HCT116 (cell line): Measurements from ENCODE around the gene LRRC32.

ENCODE experiments used
- CTCF ChIP-seq, 3 experiments: fragments of 200-600 bp in 1 of 3; sonication (generic) in 1 of 3; IDR thresholded peaks in 2 of 3; conservative IDR thresholded peaks in 1 of 3; 2 replicates each; pipeline ENCODE4 v1.5.1; 2012 to 2017; ENCODE audit warnings: low read depth in 2 of 3, low read length in 2 of 3, antibody characterized with exemption in 1 of 3, borderline replicate concordance in 1 of 3, control low read depth in 1 of 3, mild to moderate bottlenecking in 1 of 3, mixed read lengths in 1 of 3, mixed run types in 1 of 3, moderate library complexity in 1 of 3; ENCODE audit not compliant: insufficient read depth in 1 of 3
- EZH2 ChIP-seq: fragments of 200-600 bp; sonication (generic); IDR thresholded peaks from 2 replicates; pipeline ENCODE4 v1.6.1; 2017; ENCODE audit warnings: antibody characterized with exemption, mixed run types
- JUND ChIP-seq: IDR thresholded peaks from 2 replicates; pipeline ENCODE4 v1.6.1; 2012
- TCF7L2 ChIP-seq: IDR thresholded peaks from 2 replicates; pipeline ENCODE4 v1.7.0; 2011; ENCODE audit warnings: borderline replicate concordance, inconsistent platforms; ENCODE audit not compliant: insufficient read depth, insufficient read length; ENCODE audit errors: extremely low read depth

- TF ChIP-seq EZH2: no peak
- no peak for TF ChIP-seq CTCF (IDR thresholded peaks at IDR 0.05 in 2 of 3, conservative IDR thresholded peaks at IDR 0.05 in 1 of 3; ENCODE audit: borderline replicate concordance in 1 of 3, insufficient read depth in 1 of 3, low read depth in 2 of 3, low read length in 2 of 3)
- TF ChIP-seq JUND: no peak
- no peak for TF ChIP-seq TCF7L2
These were observed 35.3 kb upstream of the LRRC32 start for GRCh38 chr11:76705826-76706225.
